HUDEP-2 (cell line): Measurements from ENCODE around the gene ERVV-1.
"Not testable (repeated sequence)": the region's sequence is repeated elsewhere in the genome, so short reads cannot be mapped to it uniquely, and the experiment has no call there.

Experiments used
- DNase-seq, 76 experiments: peaks; one replicate each; lab custom pipeline; 2025; ENCODE audit not compliant: unreplicated experiment in 76 of 76; lab: John Stamatoyannopoulos, UW

Gene ERVV-1

DNA sequence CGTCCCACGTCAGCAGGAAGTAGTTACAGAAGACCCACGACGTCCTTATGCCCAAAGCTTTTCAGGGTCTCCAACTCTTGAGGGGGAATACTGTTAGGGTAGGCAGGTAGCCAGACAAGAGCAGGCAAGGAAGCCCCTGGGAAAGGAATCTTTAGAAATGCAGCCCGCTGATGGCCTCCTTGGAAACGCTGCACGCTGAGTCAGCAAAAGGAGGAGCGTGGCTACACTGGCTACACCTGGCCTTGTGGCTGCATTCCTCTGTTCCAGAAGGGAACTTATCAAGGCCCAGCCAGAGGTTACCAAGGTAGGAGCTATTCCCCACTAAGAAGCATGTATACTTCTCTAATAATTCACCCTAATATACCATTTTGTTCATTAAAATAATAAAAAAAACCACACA is 2.0 kb downstream of the ERVV-1 start:
- DNase-seq: no peak

GRCh38 chr19:53019684-53020083 is 6.0 kb downstream of the ERVV-1 start:
- DNase-seq: no peak

DNA sequence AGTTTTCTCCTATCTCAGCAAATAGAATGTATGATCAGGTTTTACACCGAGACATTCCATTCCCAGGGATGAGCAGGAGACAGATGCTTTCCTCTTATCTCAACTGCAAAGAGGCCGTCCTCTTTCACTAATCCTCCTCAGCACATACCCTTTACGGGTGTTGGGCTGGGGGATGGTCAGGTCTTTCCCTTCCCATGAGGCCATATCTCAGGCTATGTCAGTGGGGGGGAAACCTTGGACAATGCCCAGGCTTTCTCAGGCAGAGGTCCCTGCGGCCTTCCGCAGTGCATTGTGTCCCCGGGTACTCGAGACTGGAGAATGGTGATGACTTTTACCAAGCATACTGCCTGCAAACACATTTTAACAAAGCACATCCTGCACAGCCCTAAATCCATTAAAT is 14.6 kb downstream of the ERVV-1 start:
- DNase-seq: not testable (repeated sequence)

DNA sequence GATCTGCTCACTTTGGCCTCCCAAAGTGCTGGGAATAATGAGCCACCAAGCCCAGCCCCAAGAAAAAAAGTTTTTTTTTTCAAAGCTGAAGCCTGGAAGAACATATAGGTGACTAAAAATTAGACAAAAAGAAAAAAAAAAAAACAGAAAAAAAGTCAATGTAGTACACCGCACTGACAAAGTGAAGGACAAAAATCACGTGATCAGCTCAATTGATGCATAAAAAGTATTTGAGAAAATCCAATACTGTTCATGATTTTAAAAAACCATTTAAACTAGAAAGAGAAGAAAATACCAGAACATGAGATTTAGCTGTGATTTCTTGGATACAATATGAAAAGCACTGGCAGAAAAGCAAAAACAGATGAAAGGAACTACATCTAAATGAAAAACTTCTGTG is 20.3 kb downstream of the ERVV-1 start:
- DNase-seq: no peak

- no peak for DNase-seq
Measured at GRCh38 chr19:53034948-53035675, 21.4 kb downstream of the ERVV-1 start.

- no peak for DNase-seq
Measured at GRCh38 chr19:53037101-53038097, 23.7 kb downstream of the ERVV-1 start.

GRCh38 chr19:53041366-53041765 is 27.6 kb downstream of the ERVV-1 start:
- no peak for DNase-seq

- no peak for DNase-seq
Measured at GRCh38 chr19:53045536-53045935, 31.8 kb downstream of the ERVV-1 start.

- DNase-seq: no peak
Measured at GRCh38 chr19:53047379-53047778, 33.7 kb downstream of the ERVV-1 start.

DNA sequence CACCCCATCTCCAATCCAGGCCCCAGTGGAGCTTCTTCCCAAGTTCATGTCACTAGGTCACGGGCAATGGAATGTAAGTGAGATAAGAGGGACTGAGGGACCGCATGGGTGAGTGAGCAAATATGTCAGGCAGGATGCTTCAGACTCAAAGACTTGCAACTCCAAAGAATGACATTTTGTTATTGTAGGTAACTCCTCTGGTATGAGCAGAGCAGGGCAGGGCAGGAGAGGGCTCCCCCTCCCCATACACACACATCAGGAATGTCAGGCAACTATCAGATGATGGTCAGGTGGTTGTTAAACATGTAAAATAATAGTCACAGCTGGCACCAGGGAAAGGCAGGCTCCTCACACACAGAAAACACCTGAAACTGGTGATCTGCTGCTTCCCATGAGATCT is 41.4 kb downstream of the ERVV-1 start:
- DNase-seq: no peak

GRCh38 chr19:53057904-53058580 is 44.3 kb downstream of the ERVV-1 start:
- peak in 14 of 76 experiments; percentile 1 to 28 (median 14) for DNase-seq
